GM23248 (cell line): Measurements from ENCODE around the gene SLC23A1. TPM values are rescaled to one million over a fixed set of nuclear protein-coding genes. Genes with fewer than 3 reads are reported as not detected.

ENCODE experiments used
- DNase-seq: peaks from one replicate; pipeline ENCODE4 v3.0.0-alpha.2; 2015
- H2AFZ ChIP-seq: fragments of 200-600 bp; sonication (generic); 2 replicates; pipeline ENCODE4 v1.6.1; 2016; ENCODE audit warnings: antibody characterized with exemption
- H3F3A ChIP-seq: fragments of 200-600 bp; sonication (generic); 2 replicates; pipeline ENCODE4 v1.6.1; 2016; ENCODE audit warnings: mild to moderate bottlenecking, antibody characterized with exemption, mixed run types; ENCODE audit not compliant: insufficient read depth
- H3K27ac ChIP-seq: fragments of 200-600 bp; sonication (generic); 2 replicates; pipeline ENCODE4 v1.5.1; 2016; ENCODE audit warnings: mild to moderate bottlenecking
- H3K27me3 ChIP-seq: fragments of 200-600 bp; sonication (generic); replicated peaks from 2 replicates; pipeline ENCODE4 v1.6.1; 2016; ENCODE audit warnings: mild to moderate bottlenecking; ENCODE audit not compliant: insufficient read depth
- H3K36me3 ChIP-seq: fragments of 200-600 bp; sonication (generic); 2 replicates; pipeline ENCODE4 v1.6.1; 2016; ENCODE audit warnings: low read depth, mild to moderate bottlenecking
- H3K4me1 ChIP-seq: fragments of 200-600 bp; sonication (generic); 2 replicates; pipeline ENCODE4 v1.6.1; 2016; ENCODE audit warnings: mild to moderate bottlenecking; ENCODE audit not compliant: insufficient read depth
- H3K4me2 ChIP-seq: fragments of 200-600 bp; sonication (generic); one replicate; pipeline ENCODE4 v1.6.1; 2016; ENCODE audit warnings: mild to moderate bottlenecking; ENCODE audit not compliant: unreplicated experiment
- H3K4me3 ChIP-seq: fragments of 200-600 bp; sonication (generic); 2 replicates; pipeline ENCODE4 v1.5.1; 2016; ENCODE audit warnings: mild to moderate bottlenecking
- H3K79me2 ChIP-seq: fragments of 200-600 bp; sonication (generic); 2 replicates; pipeline ENCODE4 v1.6.1; 2016; ENCODE audit warnings: mild to moderate bottlenecking; ENCODE audit not compliant: insufficient read depth
- H3K9ac ChIP-seq: fragments of 200-600 bp; sonication (generic); 2 replicates; pipeline ENCODE4 v1.6.1; 2016; ENCODE audit warnings: mild to moderate bottlenecking
- H3K9me2 ChIP-seq: fragments of 200-600 bp; sonication (generic); 2 replicates; pipeline ENCODE4 v1.6.1; 2016; ENCODE audit warnings: mixed run types, mild to moderate bottlenecking, moderate library complexity; ENCODE audit not compliant: insufficient read depth
- H3K9me3 ChIP-seq: fragments of 200-600 bp; sonication (generic); one replicate; pipeline ENCODE4 v1.6.1; 2017; ENCODE audit warnings: low read depth
- H4K20me1 ChIP-seq: fragments of 200-600 bp; sonication (generic); 2 replicates; pipeline ENCODE4 v1.6.0; 2016; ENCODE audit not compliant: insufficient read depth
- EZH2 ChIP-seq: fragments of 200-600 bp; sonication (generic); IDR thresholded peaks from 2 replicates; pipeline ENCODE4 v1.6.1; 2018; ENCODE audit warnings: antibody characterized with exemption, mild to moderate bottlenecking; ENCODE audit not compliant: insufficient read depth, poor library complexity, severe bottlenecking
- EZH2phosphoT487 ChIP-seq: fragments of 200-600 bp; sonication (generic); IDR thresholded peaks from 2 replicates; pipeline ENCODE4 v1.6.1; 2018; ENCODE audit warnings: antibody characterized with exemption, moderate library complexity, mild to moderate bottlenecking, low read depth; ENCODE audit not compliant: insufficient read depth
- whole genome bisulfite sequencing, 2 experiments: methylation state at CpG; one replicate each; pipeline ENCODE4 v1.1.6; 2015 to 2017; ENCODE audit warnings: low lambda C conversion rate in 2 of 2, low coverage in 1 of 2; ENCODE audit errors: missing lambda C conversion rate in 2 of 2; 5-methylcytosine and 5-hydroxymethylcytosine counted together
- in situ Hi-C: fragments of 300-500 bp; cut with MboI; formaldehyde crosslinking; loops from 2 replicates; pipeline ENCODE4 v1.15.0; 2020
- polyA plus RNA-seq: library from polyadenylated mRNA; unstranded; fragments of >200 nt; fragmentation: Nextera tagmentation; extraction: Ambion mirVana; gene quantifications from 2 replicates; pipeline ENCODE4 v1.2.1, GENCODE V29; 2016
- total RNA-seq: library from RNA; depleted of rRNA; stranded (reverse); fragments of >200 nt; shearing (Covaris generic); gene quantifications from 2 replicates; pipeline ENCODE4 v1.2.3, GENCODE V29; 2014

The SLC23A1 gene
- total and polyA plus RNA-seq, 2 experiments from 2014 or later: 0.08 TPM; not detected in 1

GRCh38 chr5:139379626-139380449, 3.3 kb downstream of the SLC23A1 start:
- in situ Hi-C loops: no loop called here
- H3K27me3 ChIP-seq: no peaks in the 10 kb centered on the region
- no peak for DNase-seq
- 78 to 82% methylated on average over 15 of the region's 15 CpGs for WGBS, 2 experiments
- no peaks in the 10 kb centered on the region for H3K9me3 ChIP-seq
- no peaks in the 10 kb centered on the region for H3K4me1 ChIP-seq
- H2AFZ ChIP-seq: no peak overlapping the region
- no peaks in the 10 kb centered on the region for H3K79me2 ChIP-seq
- H3K27ac ChIP-seq: no peak overlapping the region
- TF ChIP-seq EZH2 (no peak), EZH2phosphoT487 (no peak)
- no peaks in the 10 kb centered on the region for H3F3A ChIP-seq
- no peak overlapping the region for H3K4me3 ChIP-seq
- no peak overlapping the region for H3K9ac ChIP-seq
- no peaks in the 10 kb centered on the region for H3K9me2 ChIP-seq
- H4K20me1 ChIP-seq: no peaks in the 10 kb centered on the region
- H3K36me3 ChIP-seq: no peaks in the 10 kb centered on the region
- no peak overlapping the region for H3K4me2 ChIP-seq

- Histone ChIP-seq H3K4me3 (no peak overlapping the region), H3K36me3 (no peaks in the 10 kb centered on the region), H3K4me2 (no peak overlapping the region), H4K20me1 (no peaks in the 10 kb centered on the region), H3K27ac (no peak overlapping the region), H3F3A (no peaks in the 10 kb centered on the region), H3K9me2 (no peaks in the 10 kb centered on the region), H3K9me3 (no peaks in the 10 kb centered on the region), H2AFZ (no peak overlapping the region), H3K79me2 (no peaks in the 10 kb centered on the region), H3K4me1 (peaks cover under 1% of the 10 kb centered on the region; the same call in 1 of the 2 replicates), H3K27me3 (no peaks in the 10 kb centered on the region), H3K9ac (no peak overlapping the region)
- no peak for DNase-seq
- no peak for TF ChIP-seq EZH2
- TF ChIP-seq EZH2phosphoT487: no peak
- in situ Hi-C loops: no loop called here
- WGBS, 2 experiments: 80 to 82% methylated on average over 13 of the region's 13 CpGs
Observed at GRCh38 chr5:139378941-139379361, 4.1 kb downstream of the SLC23A1 start.

GRCh38 chr5:139378101-139378825, 4.8 kb downstream of the SLC23A1 start:
- WGBS, 2 experiments: 74 to 77% methylated on average over 43 to 47 of the region's 47 CpGs
- H3K4me1 ChIP-seq: peaks cover 8% of the 10 kb centered on the region; the same call in 1 of the 2 replicates
- no peaks in the 10 kb centered on the region for H3K9me3 ChIP-seq
- H4K20me1 ChIP-seq: no peaks in the 10 kb centered on the region
- H3K9me2 ChIP-seq: no peaks in the 10 kb centered on the region
- H3K4me2 ChIP-seq: no peak overlapping the region
- no peaks in the 10 kb centered on the region for H3F3A ChIP-seq
- DNase-seq: no peak
- H3K27ac ChIP-seq: no peak overlapping the region
- no peak overlapping the region for H3K4me3 ChIP-seq
- in situ Hi-C loops: no loop called here
- H3K36me3 ChIP-seq: 0 out of 2 replicates have a peak, but pooled peaks cover 1% of the 10 kb centered on the region
- no peaks in the 10 kb centered on the region for H3K79me2 ChIP-seq
- no peak overlapping the region for H3K9ac ChIP-seq
- no peak overlapping the region for H2AFZ ChIP-seq
- H3K27me3 ChIP-seq: no peaks in the 10 kb centered on the region
- no peak for TF ChIP-seq EZH2phosphoT487

- no peak for TF ChIP-seq EZH2
- H3K27ac ChIP-seq: no peak overlapping the region
- no peak overlapping the region for H2AFZ ChIP-seq
- 0 out of 2 replicates have a peak, but pooled peaks cover 7% of the 10 kb centered on the region for H3K36me3 ChIP-seq
- no peaks in the 10 kb centered on the region for H3K27me3 ChIP-seq
- no peaks in the 10 kb centered on the region for H4K20me1 ChIP-seq
- H3K4me1 ChIP-seq: peaks cover 8% of the 10 kb centered on the region; the same call in 1 of the 2 replicates
- H3K4me3 ChIP-seq: no peak overlapping the region
- in situ Hi-C loops: no loop called here
- no peaks in the 10 kb centered on the region for H3F3A ChIP-seq
- DNase-seq: no peak
- no peaks in the 10 kb centered on the region for H3K79me2 ChIP-seq
- WGBS, 2 experiments: 98 to 100% methylated on average over 3 of the region's 3 CpGs
- no peak overlapping the region for H3K4me2 ChIP-seq
- no peaks in the 10 kb centered on the region for H3K9me2 ChIP-seq
- H3K9me3 ChIP-seq: no peaks in the 10 kb centered on the region
- no peak overlapping the region for H3K9ac ChIP-seq
Observed at GRCh38 chr5:139377226-139377625, 5.9 kb downstream of the SLC23A1 start.
